GM21786 (cell line): ENCODE results near the gene LTBP1.
"Not testable (repeated sequence)": the region's sequence is repeated elsewhere in the genome, so short reads cannot be mapped to it uniquely, and the experiment has no call there.

Source experiments
- ATAC-seq: cut with Tn5 transposase; IDR thresholded peaks from one replicate; pipeline ENCODE4 v1.9.1; 2021; ENCODE audit not compliant: unreplicated experiment

LTBP1 gene

DNA sequence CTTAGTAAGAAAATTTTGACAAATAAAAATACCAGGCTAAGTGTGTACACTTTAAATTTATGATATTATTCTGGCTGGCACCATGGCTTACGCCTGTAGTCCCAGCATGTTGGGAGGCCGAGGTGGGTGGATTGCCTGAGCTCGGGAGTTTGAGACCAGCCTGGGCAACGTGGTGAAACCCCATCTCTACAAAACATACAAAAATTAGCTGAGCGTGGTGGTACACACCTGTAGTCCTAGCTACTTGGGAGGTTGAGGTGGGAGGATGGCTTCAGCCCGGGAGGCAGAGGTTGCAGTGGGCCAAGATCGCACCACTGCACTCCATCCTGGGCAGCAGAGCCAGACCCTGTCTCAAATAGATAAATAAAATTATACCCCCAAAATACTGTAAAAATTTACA, 421.8 kb downstream of the LTBP1 start:
- not testable (repeated sequence) for ATAC-seq

DNA sequence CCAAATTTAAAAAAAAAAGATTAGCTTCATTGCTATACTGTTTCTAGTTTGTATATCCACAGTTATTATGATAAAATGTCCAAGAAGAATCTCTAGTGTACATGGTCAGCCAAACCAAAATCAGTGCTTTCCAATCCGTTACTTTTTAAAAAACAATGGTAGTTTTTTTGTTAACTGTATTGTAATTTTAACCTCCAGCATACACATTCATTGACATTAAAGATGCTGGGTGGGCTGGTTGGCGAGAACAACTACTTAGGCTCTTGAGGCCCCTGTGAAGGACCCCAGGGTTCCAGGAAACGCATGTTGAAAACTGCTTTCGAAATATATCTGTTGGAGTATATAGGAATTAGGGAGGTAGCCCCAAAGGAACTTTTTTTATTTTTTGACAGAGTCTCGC, 422.4 kb downstream of the LTBP1 start:
- ATAC-seq: no peak

- ATAC-seq: no peak
Measured at GRCh38 chr2:33370636-33371265, 424.0 kb downstream of the LTBP1 start.

- no peak for ATAC-seq
Measured at GRCh38 chr2:33371304-33372090, 424.7 kb downstream of the LTBP1 start.

DNA sequence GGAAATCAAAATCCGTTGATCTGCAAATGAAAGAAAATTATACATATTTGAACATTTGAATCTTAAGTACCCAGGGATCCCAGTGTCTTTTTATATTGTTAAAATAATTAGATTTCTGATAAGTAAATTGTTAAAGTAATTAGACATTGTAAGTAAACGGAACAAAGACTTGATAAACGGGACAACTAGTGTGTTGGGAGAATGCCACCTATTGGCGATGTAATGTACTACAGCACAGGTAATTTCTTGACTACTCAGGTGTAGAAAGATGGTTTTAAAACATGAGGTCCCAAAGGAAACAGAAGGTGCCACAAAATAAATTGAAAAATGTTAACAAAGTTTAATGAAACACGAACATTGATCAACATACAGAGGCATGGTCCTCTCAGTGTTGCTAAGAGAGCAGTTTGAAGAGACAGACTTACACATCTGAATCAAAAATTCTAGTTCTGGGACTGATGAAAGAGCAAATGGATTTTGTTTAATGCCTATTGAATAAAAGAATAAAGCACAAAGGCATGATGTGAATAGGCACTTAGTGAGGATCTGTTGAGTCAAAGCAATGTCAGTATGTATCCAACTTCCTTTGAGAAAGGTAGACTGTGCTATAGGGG, 426.3 kb downstream of the LTBP1 start:
- peak; percentile 65 for ATAC-seq

DNA sequence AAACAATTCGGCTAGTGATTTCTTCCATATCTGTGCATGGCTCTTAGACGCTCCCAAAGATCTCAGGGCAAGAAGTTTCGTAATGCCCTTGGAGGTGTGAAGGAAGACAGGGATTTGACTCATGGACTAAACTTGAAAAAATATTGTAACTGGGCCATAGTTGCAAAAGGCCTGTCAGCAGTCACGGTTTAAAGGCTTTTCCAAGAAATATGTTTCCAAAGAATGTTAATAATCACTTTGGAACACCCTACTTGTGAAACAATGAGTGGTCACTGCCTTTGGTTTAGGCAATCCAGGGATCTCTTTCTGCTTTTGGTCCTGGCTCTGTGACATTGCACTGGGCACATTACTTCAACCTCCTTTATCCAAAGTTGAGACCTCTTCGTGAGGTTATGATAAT, 427.2 kb downstream of the LTBP1 start:
- no peak for ATAC-seq

DNA sequence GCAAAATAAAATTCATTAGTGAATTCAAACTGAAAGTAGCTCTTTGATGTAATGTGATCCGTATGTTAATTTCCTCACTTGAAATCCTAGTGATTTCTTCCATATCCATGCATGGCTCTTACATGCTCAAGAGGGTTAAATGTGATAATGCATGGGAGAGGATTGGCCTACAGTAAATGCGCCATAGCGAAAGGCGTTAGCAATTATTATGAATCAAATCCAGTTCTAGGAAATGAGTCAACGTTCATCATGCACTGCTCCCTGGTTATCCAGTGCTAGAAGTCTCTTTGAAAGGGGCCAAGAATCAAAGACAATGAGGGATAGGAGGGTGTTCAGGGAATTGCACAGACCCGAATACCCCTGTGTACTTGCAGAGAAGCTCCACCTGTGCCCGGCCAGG, 428.3 kb downstream of the LTBP1 start:
- ATAC-seq: no peak

DNA sequence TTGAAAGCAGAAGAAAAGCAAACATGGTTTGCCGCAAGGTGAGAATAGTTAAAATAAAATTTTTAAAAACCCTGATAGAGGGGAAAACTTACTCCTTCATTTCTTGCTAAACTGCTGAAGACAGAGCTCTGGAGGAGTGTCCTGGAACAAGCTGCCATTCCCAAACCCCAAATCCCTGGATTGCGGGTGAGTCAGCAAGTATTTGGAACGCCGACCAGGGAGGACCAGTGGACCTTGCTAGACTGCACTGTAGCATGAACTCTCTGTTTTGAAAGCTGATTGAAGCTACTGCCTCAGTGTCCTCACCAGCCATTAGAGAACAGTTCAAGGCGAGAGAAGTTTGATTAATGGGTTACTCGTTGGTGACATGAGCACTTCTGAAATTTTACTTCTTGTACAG, 430.3 kb downstream of the LTBP1 start:
- ATAC-seq: no peak

GRCh38 chr2:33378556-33379210, 431.9 kb downstream of the LTBP1 start:
- ATAC-seq: no peak

GRCh38 chr2:33380001-33380609, 433.4 kb downstream of the LTBP1 start:
- no peak for ATAC-seq

DNA sequence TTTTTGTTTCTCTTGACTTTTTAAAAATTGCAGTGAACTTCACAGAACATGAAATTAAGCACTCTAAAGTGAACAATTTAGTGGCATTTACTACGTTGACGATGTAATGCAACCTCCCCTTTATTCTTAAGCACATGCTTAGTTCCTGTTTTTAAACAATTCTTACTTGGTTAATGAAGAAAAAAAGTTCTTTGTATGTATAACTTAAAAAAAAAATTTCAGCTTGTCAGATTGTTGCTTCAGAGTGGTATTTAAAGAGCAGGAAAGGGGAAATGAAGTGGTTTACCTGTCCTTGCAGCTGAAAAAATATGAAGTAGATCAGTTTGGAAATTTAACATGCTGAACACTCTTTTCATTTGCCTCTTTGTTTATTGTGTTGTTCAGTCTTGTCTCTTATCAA, 434.0 kb downstream of the LTBP1 start:
- ATAC-seq: no peak

GRCh38 chr2:33381301-33381858, 434.6 kb downstream of the LTBP1 start:
- ATAC-seq: no peak

DNA sequence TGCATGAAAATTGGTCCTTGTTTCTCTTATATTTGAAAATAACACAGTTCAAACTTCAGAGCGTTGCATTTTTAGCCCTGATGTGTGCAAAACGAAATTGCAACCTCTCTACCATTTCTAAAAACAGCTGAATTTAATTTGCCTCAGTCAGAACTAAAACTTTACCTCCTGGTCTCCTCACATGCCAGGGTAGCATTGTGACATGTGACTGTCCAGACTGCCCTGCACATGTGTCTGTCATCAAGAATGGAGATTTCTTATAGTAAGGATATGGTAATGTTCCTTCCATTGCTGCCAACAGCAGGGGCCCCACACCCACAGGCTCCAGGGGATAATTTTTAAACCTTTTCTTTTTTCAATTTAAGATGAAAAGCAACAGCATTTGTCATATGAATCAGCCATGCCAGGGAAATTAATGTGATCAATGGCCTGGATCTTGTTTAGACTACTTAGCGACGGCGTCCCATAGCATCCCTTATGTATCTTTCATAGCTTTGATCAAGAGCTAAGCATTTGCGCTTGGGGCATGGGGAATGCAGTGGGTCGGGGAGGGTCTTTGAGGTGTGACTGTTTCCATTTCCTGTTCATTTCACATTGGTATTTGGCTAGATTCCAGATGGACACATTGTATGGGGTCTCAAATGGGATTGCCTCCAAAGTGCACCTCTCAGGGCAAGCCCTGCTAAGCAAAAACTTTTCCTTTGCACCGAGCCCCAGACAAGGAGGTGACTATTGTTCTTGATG, 437.3 kb downstream of the LTBP1 start:
- ATAC-seq: no peak

DNA sequence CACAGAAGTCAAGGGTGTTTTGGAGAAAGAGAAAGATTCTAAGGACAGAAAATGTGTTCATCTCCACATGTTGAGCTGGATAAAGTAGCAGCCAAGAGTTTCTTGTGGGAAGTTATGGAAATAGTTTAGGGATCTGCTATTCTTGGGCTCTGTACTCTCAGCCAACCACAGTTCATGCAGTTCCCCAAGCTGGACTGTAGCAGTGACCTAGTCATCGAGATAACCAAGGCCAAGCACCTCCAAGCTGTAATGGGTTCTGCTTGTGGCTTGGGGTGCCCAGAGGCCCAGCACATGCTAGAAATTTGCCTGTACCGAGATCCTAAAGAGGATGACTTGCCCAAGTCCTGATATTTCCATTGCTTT, 437.8 kb downstream of the LTBP1 start:
- ATAC-seq: no peak

DNA sequence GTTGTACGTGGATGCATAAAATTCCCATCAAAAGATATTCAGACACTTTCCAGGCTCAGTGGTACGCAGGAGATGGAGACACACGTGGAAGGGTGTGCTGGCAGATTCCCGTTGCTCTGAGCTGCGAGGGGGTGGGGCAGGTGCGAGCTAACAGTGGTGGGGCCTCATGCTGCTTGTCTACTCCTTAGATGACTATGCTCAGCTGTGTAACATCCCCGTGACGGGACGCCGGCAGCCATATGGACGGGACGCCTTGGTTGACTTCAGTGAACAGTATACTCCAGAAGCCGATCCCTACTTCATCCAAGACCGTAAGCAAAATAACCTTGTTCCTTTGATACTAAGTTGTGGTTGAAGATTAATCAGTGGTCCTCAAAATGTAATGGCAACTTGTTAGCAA, 442.2 kb downstream of the LTBP1 start:
- ATAC-seq: no peak

DNA sequence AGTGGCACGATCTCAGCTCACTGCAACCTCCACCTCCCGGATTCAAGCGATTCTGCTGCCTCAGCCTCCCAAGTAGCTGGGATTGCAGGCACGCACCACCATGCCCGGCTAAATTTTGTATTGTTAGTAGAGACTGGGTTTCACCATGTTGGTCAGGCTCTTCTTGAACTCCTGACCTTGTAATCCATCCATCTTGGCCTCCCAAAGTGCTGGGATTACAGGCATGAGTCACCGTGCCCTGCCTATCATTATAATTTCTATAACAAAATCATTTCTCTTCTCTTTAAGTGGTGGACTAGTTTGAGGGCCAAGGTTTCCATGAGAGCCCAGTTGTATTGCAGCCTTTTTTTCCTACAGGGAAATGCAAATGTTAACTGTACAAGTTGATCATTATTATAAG, 442.9 kb downstream of the LTBP1 start:
- ATAC-seq: not testable (repeated sequence)

- no peak for ATAC-seq
Measured at GRCh38 chr2:33391529-33392255, 444.9 kb downstream of the LTBP1 start.

- ATAC-seq: no peak
Measured at GRCh38 chr2:33392366-33392765, 445.6 kb downstream of the LTBP1 start.

DNA sequence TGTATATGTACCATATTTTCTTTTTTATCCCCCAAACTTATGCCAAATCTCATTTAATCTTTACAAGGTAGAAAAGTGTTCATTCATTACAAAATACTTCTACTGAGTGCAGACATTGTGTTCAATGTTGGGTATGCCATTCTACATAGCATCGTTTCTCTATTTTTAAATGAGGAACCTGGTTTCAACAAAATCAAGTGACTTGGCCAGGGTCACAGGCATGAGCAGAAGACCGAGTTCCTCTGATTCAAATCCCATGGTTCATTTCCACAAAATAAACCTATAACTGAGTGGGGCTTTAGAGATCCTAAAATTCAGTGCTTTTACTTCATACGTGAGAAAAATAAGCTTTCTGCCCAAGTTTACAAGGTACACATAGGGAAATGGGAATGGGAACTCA, 448.3 kb downstream of the LTBP1 start:
- ATAC-seq: no peak
